CD4-positive, CD25-positive, alpha-beta regulatory T cell (primary cell): Measurements from ENCODE around the gene HTRA3. TPM values are rescaled to one million over a fixed set of nuclear protein-coding genes. Genes with fewer than 3 reads are reported as not detected.

ENCODE experiments used
- ATAC-seq, 2 donors: fragments of 150-1000 bp; cut with Tn5 transposase; one replicate each; pipeline ENCODE4 v1.10.0; 2021; ENCODE audit warnings: low read depth in 2 of 2, moderate number of reproducible peaks in 2 of 2, moderate library complexity in 1 of 2
- DNase-seq, 3 donors: peaks; one replicate each; pipeline versions ENCODE4 v3.0.0 to v3.0.0-alpha.2; 2012 to 2022; ENCODE audit warnings: mixed read lengths in 1 of 3
- H3K27ac ChIP-seq: one replicate; pipeline ENCODE4 v1.7.0; 2013; ENCODE audit warnings: mild to moderate bottlenecking, low read length; ENCODE audit not compliant: insufficient read depth, poor library complexity, severe bottlenecking
- H3K27me3 ChIP-seq: one replicate; pipeline ENCODE4 v1.7.0; 2013; ENCODE audit warnings: low read length; ENCODE audit not compliant: control insufficient read depth, insufficient read depth
- H3K36me3 ChIP-seq: one replicate; pipeline ENCODE4 v1.7.0; 2013; ENCODE audit warnings: mild to moderate bottlenecking, low read length, moderate library complexity; ENCODE audit not compliant: control insufficient read depth, insufficient read depth
- H3K4me1 ChIP-seq: 2 replicates; pipeline ENCODE4 v1.7.0; 2013; ENCODE audit warnings: mild to moderate bottlenecking, low read length; ENCODE audit not compliant: insufficient read depth, control insufficient read depth, poor library complexity, severe bottlenecking
- H3K4me3 ChIP-seq: one replicate; pipeline ENCODE4 v1.7.0; 2013; ENCODE audit warnings: low read depth, mild to moderate bottlenecking, low read length, moderate library complexity
- H3K9me3 ChIP-seq, 2 experiments: 1 replicate in 1 of 2; 2 replicates in 1 of 2; pipeline ENCODE4 v1.7.0; 2013; ENCODE audit warnings: low read length in 2 of 2, mild to moderate bottlenecking in 1 of 2, moderate library complexity in 1 of 2; ENCODE audit not compliant: control insufficient read depth in 2 of 2
- H3K27ac Mint-ChIP-seq, 3 donors: one replicate each; pipeline ENCODE4 v1.8.0; 2020 to 2022; ENCODE audit warnings: mild to moderate bottlenecking in 3 of 3, mixed read lengths in 3 of 3, moderate library complexity in 2 of 3
- H3K27me3 Mint-ChIP-seq: one replicate; pipeline ENCODE4 v1.8.0; 2022; ENCODE audit warnings: mild to moderate bottlenecking, mixed read lengths
- H3K36me3 Mint-ChIP-seq: one replicate; pipeline ENCODE4 v1.8.0; 2020; ENCODE audit warnings: mixed read lengths
- H3K4me1 Mint-ChIP-seq, 4 donors: one replicate each; pipeline ENCODE4 v1.8.0; 2020 to 2022; ENCODE audit warnings: mixed read lengths in 4 of 4, mild to moderate bottlenecking in 1 of 4
- H3K4me3 Mint-ChIP-seq, 4 donors: one replicate each; pipeline ENCODE4 v1.8.0; 2020 to 2022; ENCODE audit warnings: mild to moderate bottlenecking in 4 of 4, mixed read lengths in 4 of 4, moderate library complexity in 3 of 4
- H3K9me3 Mint-ChIP-seq, 7 donors: one replicate each; pipeline ENCODE4 v1.8.0; 2020 to 2022; ENCODE audit warnings: mixed read lengths in 7 of 7, mild to moderate bottlenecking in 3 of 7, moderate library complexity in 2 of 7
- polyA plus RNA-seq, 4 donors: library from polyadenylated mRNA; unstranded; fragments of 300-500 nt; fragmentation: Illumina TruSeq; gene quantifications; one replicate each; pipeline ENCODE4 v1.2.3, GENCODE V29; 2021
- total RNA-seq: library from RNA; stranded (reverse); gene quantifications from one replicate; pipeline ENCODE4 v1.2.3, GENCODE V29; 2022

The HTRA3 gene
- total and polyA plus RNA-seq, 5 donors from 2014 or later: not detected

GRCh38 chr4:8278421-8279287, 9.1 kb downstream of the HTRA3 start:
- Histone ChIP-seq H3K27ac (no peak overlapping the region), H3K4me3 (no peak overlapping the region), H3K4me1 (no peaks in the 10 kb centered on the region), H3K27me3 (no peaks in the 10 kb centered on the region), H3K9me3 (no peaks in the 10 kb centered on the region), H3K36me3 (no peaks in the 10 kb centered on the region)
- DNase-seq (no peak), ATAC-seq (no peak)
- Mint-ChIP-seq H3K9me3 (no peaks in the 10 kb centered on the region), H3K4me3 (no peak overlapping the region), H3K4me1 (no peaks in the 10 kb centered on the region), H3K27ac (no peak overlapping the region), H3K36me3 (no peaks in the 10 kb centered on the region), H3K27me3 (peaks cover 7% of the 10 kb centered on the region)

GRCh38 chr4:8279321-8280157, 10.0 kb downstream of the HTRA3 start:
- no peaks in the 10 kb centered on the region for H3K36me3 Mint-ChIP-seq
- Histone ChIP-seq H3K4me1 (no peaks in the 10 kb centered on the region), H3K9me3 (no peaks in the 10 kb centered on the region), H3K27ac (no peak overlapping the region), H3K36me3 (no peaks in the 10 kb centered on the region), H3K27me3 (no peaks in the 10 kb centered on the region), H3K4me3 (no peak overlapping the region)
- DNase-seq: no peak
- H3K4me3 Mint-ChIP-seq: no peak overlapping the region
- H3K4me1 Mint-ChIP-seq: no peaks in the 10 kb centered on the region
- H3K27ac Mint-ChIP-seq: no peak overlapping the region
- H3K9me3 Mint-ChIP-seq: no peaks in the 10 kb centered on the region
- H3K27me3 Mint-ChIP-seq: peaks cover under 1% of the 10 kb centered on the region
- ATAC-seq: no peak

GRCh38 chr4:8280158-8280875, 10.8 kb downstream of the HTRA3 start:
- Mint-ChIP-seq H3K27me3 (no peaks in the 10 kb centered on the region), H3K9me3 (no peaks in the 10 kb centered on the region), H3K27ac (no peak overlapping the region), H3K4me3 (no peak overlapping the region), H3K36me3 (no peaks in the 10 kb centered on the region), H3K4me1 (peaks cover 0 to 2% (median 0%) of the 10 kb centered on the region in 4 donors)
- Histone ChIP-seq H3K36me3 (no peaks in the 10 kb centered on the region), H3K9me3 (no peaks in the 10 kb centered on the region), H3K4me3 (no peak overlapping the region), H3K4me1 (no peaks in the 10 kb centered on the region), H3K27ac (no peak overlapping the region), H3K27me3 (no peaks in the 10 kb centered on the region)
- no peak for ATAC-seq
- no peak for DNase-seq

- Mint-ChIP-seq H3K36me3 (no peaks in the 10 kb centered on the region), H3K4me1 (peaks cover 0 to 2% (median 0%) of the 10 kb centered on the region in 4 donors), H3K9me3 (no peaks in the 10 kb centered on the region), H3K27me3 (no peaks in the 10 kb centered on the region), H3K4me3 (no peak overlapping the region), H3K27ac (no peak overlapping the region)
- Histone ChIP-seq H3K36me3 (no peaks in the 10 kb centered on the region), H3K4me1 (no peaks in the 10 kb centered on the region), H3K9me3 (no peaks in the 10 kb centered on the region), H3K4me3 (no peak overlapping the region), H3K27ac (no peak overlapping the region), H3K27me3 (no peaks in the 10 kb centered on the region)
- DNase-seq (no peak), ATAC-seq (no peak)
These were observed 11.4 kb downstream of the HTRA3 start for GRCh38 chr4:8280876-8281440.

GRCh38 chr4:8281519-8282133, 12.1 kb downstream of the HTRA3 start:
- Histone ChIP-seq H3K9me3 (no peaks in the 10 kb centered on the region), H3K36me3 (no peaks in the 10 kb centered on the region), H3K27ac (no peak overlapping the region), H3K27me3 (no peaks in the 10 kb centered on the region), H3K4me3 (no peak overlapping the region), H3K4me1 (no peaks in the 10 kb centered on the region)
- no peak for ATAC-seq
- Mint-ChIP-seq H3K36me3 (no peaks in the 10 kb centered on the region), H3K4me3 (no peak overlapping the region), H3K4me1 (peaks cover 0 to 2% (median 0%) of the 10 kb centered on the region in 4 donors), H3K27ac (no peak overlapping the region), H3K27me3 (no peaks in the 10 kb centered on the region), H3K9me3 (no peaks in the 10 kb centered on the region)
- DNase-seq: no peak

GRCh38 chr4:8282134-8282641, 12.6 kb downstream of the HTRA3 start:
- Histone ChIP-seq H3K4me3 (no peak overlapping the region), H3K36me3 (no peaks in the 10 kb centered on the region), H3K27ac (no peak overlapping the region), H3K27me3 (no peaks in the 10 kb centered on the region), H3K9me3 (no peaks in the 10 kb centered on the region), H3K4me1 (no peaks in the 10 kb centered on the region)
- Mint-ChIP-seq H3K27me3 (no peaks in the 10 kb centered on the region), H3K27ac (no peak overlapping the region), H3K4me1 (peaks cover 0 to 2% (median 0%) of the 10 kb centered on the region in 4 donors), H3K36me3 (no peaks in the 10 kb centered on the region), H3K9me3 (no peaks in the 10 kb centered on the region), H3K4me3 (no peak overlapping the region)
- no peak for DNase-seq
- ATAC-seq: no peak

GRCh38 chr4:8282742-8283141, 13.2 kb downstream of the HTRA3 start:
- Histone ChIP-seq H3K27ac (no peak overlapping the region), H3K4me3 (no peak overlapping the region), H3K4me1 (no peaks in the 10 kb centered on the region), H3K27me3 (no peaks in the 10 kb centered on the region), H3K9me3 (no peaks in the 10 kb centered on the region), H3K36me3 (no peaks in the 10 kb centered on the region)
- DNase-seq (no peak), ATAC-seq (no peak)
- no peak overlapping the region for H3K4me3 Mint-ChIP-seq
- H3K27ac Mint-ChIP-seq: peak overlapping the region in 1 of 3 donors; percentile 27
- peaks cover 0 to 2% (median 0%) of the 10 kb centered on the region in 4 donors for H3K4me1 Mint-ChIP-seq
- no peaks in the 10 kb centered on the region for H3K27me3 Mint-ChIP-seq
- no peaks in the 10 kb centered on the region for H3K9me3 Mint-ChIP-seq
- H3K36me3 Mint-ChIP-seq: no peaks in the 10 kb centered on the region
